ENCODE data around the gene JAKMIP1.

The JAKMIP1 gene

DNA sequence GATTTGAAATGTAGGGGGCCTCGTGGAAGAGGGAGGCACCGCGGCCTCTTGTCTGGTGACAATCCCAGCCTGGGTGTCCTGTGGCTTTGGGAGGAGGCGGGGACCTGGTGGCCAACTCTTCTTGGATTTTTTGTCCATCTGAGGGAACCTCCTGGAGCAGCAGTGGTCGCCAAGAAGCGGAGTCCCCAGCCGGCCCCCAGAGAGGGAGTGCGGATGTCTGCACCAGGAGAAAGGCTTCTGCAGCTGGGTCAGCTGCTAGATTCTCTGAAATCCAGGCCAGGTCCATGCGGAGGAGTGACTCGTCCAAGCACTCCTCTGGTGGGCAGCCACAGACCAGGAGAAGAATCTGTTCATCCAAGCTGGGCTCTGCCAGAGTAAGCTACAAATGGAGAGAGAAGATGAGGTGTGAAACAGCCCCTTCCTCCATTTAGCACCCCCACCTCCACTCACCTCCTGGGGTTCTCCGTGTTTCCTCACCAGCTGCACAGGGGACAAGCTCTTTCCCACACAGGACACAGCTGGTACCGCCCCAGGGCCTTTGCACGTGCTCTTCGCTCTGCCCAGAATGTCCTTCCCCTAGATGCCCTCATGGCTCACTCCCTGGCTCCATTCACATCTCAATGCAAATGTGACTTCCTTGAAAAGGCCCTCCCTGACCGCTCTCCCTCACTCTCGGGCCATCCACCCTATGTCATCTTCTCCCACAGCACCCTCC, 209.7 kb downstream of the JAKMIP1 start:
- H3K27ac ChIP-seq: no peak overlapping the region
- in situ Hi-C loops (cut with HindIII; ENCODE audit: low pct_ligation_motif_present, low sequenced_read_pairs): no loop called here
- TF ChIP-seq, protein P1, sequence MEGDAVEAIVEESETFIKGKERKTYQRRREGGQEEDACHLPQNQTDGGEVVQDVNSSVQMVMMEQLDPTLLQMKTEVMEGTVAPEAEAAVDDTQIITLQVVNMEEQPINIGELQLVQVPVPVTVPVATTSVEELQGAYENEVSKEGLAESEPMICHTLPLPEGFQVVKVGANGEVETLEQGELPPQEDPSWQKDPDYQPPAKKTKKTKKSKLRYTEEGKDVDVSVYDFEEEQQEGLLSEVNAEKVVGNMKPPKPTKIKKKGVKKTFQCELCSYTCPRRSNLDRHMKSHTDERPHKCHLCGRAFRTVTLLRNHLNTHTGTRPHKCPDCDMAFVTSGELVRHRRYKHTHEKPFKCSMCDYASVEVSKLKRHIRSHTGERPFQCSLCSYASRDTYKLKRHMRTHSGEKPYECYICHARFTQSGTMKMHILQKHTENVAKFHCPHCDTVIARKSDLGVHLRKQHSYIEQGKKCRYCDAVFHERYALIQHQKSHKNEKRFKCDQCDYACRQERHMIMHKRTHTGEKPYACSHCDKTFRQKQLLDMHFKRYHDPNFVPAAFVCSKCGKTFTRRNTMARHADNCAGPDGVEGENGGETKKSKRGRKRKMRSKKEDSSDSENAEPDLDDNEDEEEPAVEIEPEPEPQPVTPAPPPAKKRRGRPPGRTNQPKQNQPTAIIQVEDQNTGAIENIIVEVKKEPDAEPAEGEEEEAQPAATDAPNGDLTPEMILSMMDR (IDR thresholded peaks at IDR 0.05; ENCODE audit: low read depth, low read length, missing control alignments): no peak
- H3K27me3 ChIP-seq (replicated peaks): no peaks in the 10 kb centered on the region
- H3K4me3 ChIP-seq (ENCODE audit: low read depth, low read length): no peak overlapping the region
- no peak for DNase-seq
- H3K36me3 ChIP-seq (replicated peaks): no peaks in the 10 kb centered on the region

DNA sequence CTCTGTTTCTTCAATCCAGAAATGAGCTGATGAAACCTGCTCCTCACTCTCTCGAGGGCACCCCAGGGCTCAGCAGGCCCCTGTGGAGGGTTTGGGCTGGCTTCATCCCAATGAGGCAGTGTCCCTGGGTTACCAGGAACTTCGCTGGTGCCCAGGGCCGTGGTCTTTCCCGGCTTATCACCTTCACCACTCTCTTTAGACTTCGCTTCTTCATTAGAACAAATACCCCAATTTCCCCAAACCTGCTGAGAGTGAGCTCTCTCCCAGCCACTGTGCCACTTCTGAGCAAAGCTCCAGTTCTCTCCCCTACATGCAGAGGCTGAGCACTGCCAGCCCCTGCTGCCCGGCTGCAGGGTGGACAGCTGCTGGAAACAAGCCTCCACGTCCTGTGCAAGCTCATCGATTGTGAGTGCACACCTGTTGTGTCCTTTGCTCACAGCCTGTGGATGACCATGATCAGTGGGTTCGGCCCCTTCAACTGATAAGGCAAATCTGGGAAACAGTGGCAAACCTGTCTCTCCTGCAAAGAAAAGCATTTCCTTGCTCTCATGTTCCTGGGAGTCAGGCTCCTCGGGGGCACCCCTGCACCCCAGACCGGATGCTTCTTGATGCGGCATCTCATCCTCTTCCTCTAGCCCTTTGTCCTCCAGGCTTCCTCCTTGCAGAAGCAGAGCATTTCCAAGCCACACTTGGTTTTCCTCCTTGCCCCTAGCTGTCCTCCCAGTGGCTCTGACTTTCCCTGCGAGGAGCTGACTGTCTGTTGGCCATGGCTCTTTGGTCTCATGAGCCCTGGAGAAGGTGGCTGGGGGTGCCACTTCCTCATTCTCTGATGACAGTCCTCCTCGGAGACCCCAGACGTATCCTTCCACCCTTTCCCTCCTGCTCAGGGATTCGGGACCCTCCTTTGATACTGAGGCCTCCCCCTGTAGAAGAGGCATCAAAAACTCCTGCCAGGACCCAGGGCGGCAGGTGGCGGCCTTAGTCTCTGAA, 210.8 kb downstream of the JAKMIP1 start:
- Histone ChIP-seq H3K4me3 (ENCODE audit: low read depth, low read length) (no peak overlapping the region), H3K36me3 (replicated peaks) (no peaks in the 10 kb centered on the region), H3K27me3 (replicated peaks) (no peaks in the 10 kb centered on the region), H3K27ac (no peak overlapping the region)
- in situ Hi-C loops (cut with HindIII; ENCODE audit: low pct_ligation_motif_present, low sequenced_read_pairs): no loop called here
- TF ChIP-seq, protein P1 (IDR thresholded peaks at IDR 0.05; ENCODE audit: low read depth, low read length, missing control alignments): no peak
- DNase-seq: no peak

DNA sequence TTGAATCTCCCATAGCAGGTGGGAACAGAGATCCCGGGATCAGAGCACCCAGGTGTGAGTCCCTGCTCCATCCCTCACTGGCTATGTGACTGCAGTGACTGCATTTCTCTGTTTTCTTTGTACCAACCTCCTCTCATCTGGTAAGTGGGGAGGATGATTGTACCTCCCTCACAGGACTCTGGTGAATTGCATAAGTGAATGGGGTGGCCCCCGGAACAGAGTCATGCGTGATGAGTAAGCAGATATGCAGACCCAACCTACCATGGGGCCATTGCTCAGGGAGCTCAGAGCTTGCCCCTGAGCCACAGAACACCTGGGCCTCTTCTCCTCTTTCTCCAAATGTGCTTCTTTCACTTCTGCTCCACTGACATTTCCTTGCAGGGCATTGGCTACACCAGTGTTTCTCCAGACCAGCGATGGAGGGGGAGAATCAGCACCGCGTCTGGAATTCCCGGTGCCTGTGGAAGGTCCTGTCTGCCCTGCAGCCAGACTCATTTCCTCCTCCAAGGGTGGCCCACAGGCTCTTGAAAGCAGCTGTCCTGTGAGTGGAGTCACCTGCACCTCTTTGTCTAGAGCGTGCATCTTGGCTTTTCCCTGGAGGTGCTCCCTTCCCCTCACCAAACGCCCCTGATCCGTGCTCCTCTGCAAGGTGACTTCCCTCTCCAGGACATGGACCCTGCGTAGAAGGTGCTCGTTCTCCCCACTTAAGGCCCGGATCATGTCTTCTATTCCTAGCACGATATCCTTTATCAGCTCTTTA, 212.1 kb downstream of the JAKMIP1 start:
- Histone ChIP-seq H3K27ac (no peak overlapping the region), H3K4me3 (ENCODE audit: low read depth, low read length) (no peak overlapping the region), H3K27me3 (replicated peaks) (no peaks in the 10 kb centered on the region), H3K36me3 (replicated peaks) (no peaks in the 10 kb centered on the region)
- no peak for DNase-seq
- TF ChIP-seq, protein P1 (IDR thresholded peaks at IDR 0.05; ENCODE audit: low read depth, low read length, missing control alignments): no peak
- in situ Hi-C loops (cut with HindIII; ENCODE audit: low pct_ligation_motif_present, low sequenced_read_pairs): no loop called here

DNA sequence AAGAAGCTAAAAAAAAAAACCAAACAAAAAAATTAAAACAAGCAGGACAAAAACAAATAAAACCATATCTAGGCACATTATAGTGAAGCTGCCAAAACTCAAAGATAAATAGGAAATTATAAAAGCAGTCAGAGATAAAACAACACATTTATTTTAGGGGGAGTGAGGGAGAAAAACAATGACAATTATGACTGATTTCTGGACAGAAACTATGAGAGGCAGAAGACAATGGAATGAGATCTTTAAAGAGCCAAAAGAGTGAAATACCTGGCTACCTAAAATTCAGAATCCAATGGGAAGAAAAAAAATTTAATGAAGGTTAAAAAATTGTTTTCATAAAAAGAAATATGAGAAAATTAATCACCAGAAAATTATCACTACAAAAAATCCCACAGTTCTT, 215.5 kb downstream of the JAKMIP1 start:
- no peak for DNase-seq
- TF ChIP-seq, protein P1 (IDR thresholded peaks at IDR 0.05; ENCODE audit: low read depth, low read length, missing control alignments): no peak
- Histone ChIP-seq H3K4me3 (ENCODE audit: low read depth, low read length) (no peak overlapping the region), H3K36me3 (replicated peaks) (no peaks in the 10 kb centered on the region), H3K27ac (no peak overlapping the region), H3K27me3 (replicated peaks) (no peaks in the 10 kb centered on the region)
- in situ Hi-C loops (cut with HindIII; ENCODE audit: low pct_ligation_motif_present, low sequenced_read_pairs): no loop called here

DNA sequence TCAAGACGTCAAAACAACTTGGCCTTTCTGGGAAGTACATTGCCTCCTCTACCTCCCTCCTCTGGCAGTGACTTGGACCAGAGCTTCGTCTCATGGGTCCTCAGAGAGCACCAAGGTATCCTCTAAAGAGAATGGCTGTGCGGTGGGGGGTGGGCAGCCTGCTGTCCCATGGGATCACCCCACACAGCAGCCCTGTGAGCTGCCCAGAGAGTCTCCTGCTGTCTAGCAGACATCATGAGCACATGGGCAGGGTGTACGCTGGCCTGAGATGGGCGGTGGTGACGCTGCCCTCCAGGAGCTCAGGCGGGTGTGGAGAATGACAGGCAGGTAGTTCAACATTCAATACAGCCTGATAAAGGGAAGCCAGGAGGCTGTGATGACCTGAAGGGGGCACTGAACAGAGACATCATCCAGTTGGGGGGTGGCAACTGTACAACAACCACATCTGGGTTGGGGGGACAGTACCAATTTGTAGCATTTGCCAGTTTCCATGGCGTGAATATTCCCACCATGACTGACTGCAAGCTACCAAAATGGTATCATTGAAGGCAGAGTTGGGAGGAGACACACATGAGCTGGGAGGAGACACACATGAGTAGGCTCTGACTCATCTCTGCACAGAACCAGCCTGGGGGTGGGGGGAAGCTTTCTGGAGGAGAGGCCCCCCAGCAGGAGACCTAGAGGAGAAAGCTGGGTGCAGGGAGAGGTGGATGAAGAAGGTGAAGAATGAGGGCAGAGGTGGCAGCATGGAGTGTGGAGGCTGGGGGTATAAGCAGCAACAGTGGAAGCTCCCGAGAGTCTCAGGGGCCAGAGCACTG, 218.0 kb downstream of the JAKMIP1 start:
- H3K27ac ChIP-seq: no peak overlapping the region
- in situ Hi-C loops (cut with HindIII; ENCODE audit: low pct_ligation_motif_present, low sequenced_read_pairs): no loop called here

More for the DNA sequence above, 218.0 kb downstream of the JAKMIP1 start:
- no peak for DNase-seq
- Histone ChIP-seq H3K4me3 (ENCODE audit: low read depth, low read length) (no peak overlapping the region), H3K36me3 (replicated peaks) (no peaks in the 10 kb centered on the region), H3K27me3 (replicated peaks) (no peaks in the 10 kb centered on the region)
- TF ChIP-seq, protein P1 (IDR thresholded peaks at IDR 0.05; ENCODE audit: low read depth, low read length, missing control alignments): no peak

Data from brain microvascular endothelial cell (primary cell).